Measurements from ENCODE around the gene GALNT11. TPM values are rescaled to one million over a fixed set of nuclear protein-coding genes. Genes with fewer than 3 reads are reported as not detected.

GALNT11 gene
- total and polyA plus RNA-seq, 9 of the 15 experiments (the other 6 are each of a cell fraction or from before 2014, with no cell fraction given), result 8.2 to 59.5 (median 36.5) TPM

GRCh38 chr7:152093717-152094116 lies 68.2 kb downstream of the GALNT11 start:
- DNase-seq (ENCODE audit: extremely low read depth in 1 of 4, low spot score in 3 of 4) (no peak), ATAC-seq (no peak), FAIRE-seq (no peak)
- Histone ChIP-seq H3K36me3 (ENCODE audit: control insufficient read depth, insufficient read depth, low read length) (peaks cover 4% of the 10 kb centered on the region; the same call in 2 of the 3 replicates), H3K9me1 (ENCODE audit: control insufficient read depth, insufficient read depth, low read length) (peaks cover 6% of the 10 kb centered on the region), H3K27ac (ENCODE audit: extremely low read depth, low read depth, low read length) (no peak overlapping the region), H3K4me2 (ENCODE audit: insufficient read depth, low read length) (no peak overlapping the region), H3K79me2 (ENCODE audit: control insufficient read depth, insufficient read depth, low read length) (no peaks in the 10 kb centered on the region; the same call in 2 of the 3 replicates), H3K4me1 (replicated peaks in 1 of 2; ENCODE audit: control insufficient read depth in 2 of 2, insufficient read depth in 2 of 2, low read length in 2 of 2) (no peaks in the 10 kb centered on the region), H3K9me3 (replicated peaks; ENCODE audit: control insufficient read depth, insufficient read depth, low read depth, low read length) (peaks cover 7% of the 10 kb centered on the region), H3K9ac (ENCODE audit: insufficient read depth in 1 of 2, low read depth in 2 of 2, low read length in 2 of 2) (no peak overlapping the region), H2AFZ (ENCODE audit: low read depth, low read length) (no peak overlapping the region), H4K20me1 (replicated peaks; ENCODE audit: control insufficient read depth, insufficient read depth, low read length) (no peaks in the 10 kb centered on the region), H3K4me3 (no peak overlapping the region), H3K27me3 (ENCODE audit: control insufficient read depth in 2 of 2, insufficient read depth in 2 of 2, low read length in 2 of 2) (no peaks in the 10 kb centered on the region)
- CTCF ChIA-PET (ENCODE audit: low intra/inter-chr PET ratio), result no interaction called here
- TF ChIP-seq LCOR (CRISPR knock-in tag; IDR thresholded peaks at IDR 0.05) (no peak), HDAC8 (tag; IDR thresholded peaks at IDR 0.05) (no peak), CEBPB (tag; IDR thresholded peaks at IDR 0.05) (peak; percentile 52), CEBPG (CRISPR knock-in tag; IDR thresholded peaks at IDR 0.05) (no peak), CEBPG (tag; conservative IDR thresholded peaks at IDR 0.05 in 1 of 2, IDR thresholded peaks at IDR 0.05 in 1 of 2) (peak; percentile 22 to 49; a peak in 2 of 4 replicates), IFI16 (CRISPR knock-in tag; IDR thresholded peaks at IDR 0.05) (no peak), ZNF347 (CRISPR knock-in tag; IDR thresholded peaks at IDR 0.05; ENCODE audit: low read depth) (no peak), BRF1 (IDR thresholded peaks at IDR 0.05; ENCODE audit: borderline replicate concordance, extremely low read depth, insufficient read length) (no peak), SIN3A (IDR thresholded peaks at IDR 0.05; ENCODE audit: borderline replicate concordance in 2 of 2, control insufficient read depth in 1 of 2, low read depth in 2 of 2, low read length in 2 of 2) (no peak)
- POLR2A ChIA-PET, result interaction anchor here (0.6 to 0.7 kb wide), 2 partner anchors 831 to 1101 kb away, joined by 3 to 4 read pairs; no protein-coding TSS in a partner anchor
- WGBS (ENCODE audit: insufficient coverage, low coverage, missing lambda C conversion rate), result 93% methylated on average over 4 of the region's 4 CpGs
- intact Hi-C loops (cut with micrococcal nuclease), result no loop called here
- BruUV-seq (replicated peaks), result no TSS peak
- in situ Hi-C loops (cut with MboI), result no loop called here
